ENCODE data around the gene PRKG1.

GRCh38 chr10:51574248-51575048 is 500.2 kb downstream of the PRKG1 start:
- TF ChIP-seq POLR2A (IDR thresholded peaks at IDR 0.05) (no peak), CTCF (IDR thresholded peaks at IDR 0.05) (no peak)

All from Peyer's patch (tissue), 4 donors.